Naive B cell (primary cell): ENCODE results near the gene ADCY1. TPM values are rescaled to one million over a fixed set of nuclear protein-coding genes. Genes with fewer than 3 reads are reported as not detected.
A peak's percentile ranks its signal among the peaks of the same experiment; 100 is the strongest.
"Not testable (repeated sequence)": the region's sequence is repeated elsewhere in the genome, so short reads cannot be mapped to it uniquely, and the experiment has no call there.

Experiments used
- ATAC-seq, 2 donors: fragments of 150-1000 bp; cut with Tn5 transposase; 2 replicates each; pipeline ENCODE4 v1.10.0; 2021; ENCODE audit warnings: low read depth in 2 of 2, mild to moderate bottlenecking in 2 of 2, moderate library complexity in 2 of 2
- DNase-seq: peaks from one replicate; pipeline ENCODE4 v3.0.0; 2022
- H3K27ac Mint-ChIP-seq, 6 donors: one replicate each; pipeline ENCODE4 v1.8.0; 2020 to 2022; ENCODE audit warnings: mild to moderate bottlenecking in 6 of 6, mixed read lengths in 6 of 6, moderate library complexity in 5 of 6, inconsistent platforms in 2 of 6
- H3K27me3 Mint-ChIP-seq, 3 donors: one replicate each; pipeline ENCODE4 v1.8.0; 2021 to 2022; ENCODE audit warnings: mixed read lengths in 3 of 3, mild to moderate bottlenecking in 1 of 3
- H3K36me3 Mint-ChIP-seq, 2 donors: one replicate each; pipeline ENCODE4 v1.8.0; 2020 to 2022; ENCODE audit warnings: mixed read lengths in 2 of 2, inconsistent platforms in 1 of 2, mild to moderate bottlenecking in 1 of 2
- H3K4me1 Mint-ChIP-seq, 3 donors: one replicate each; pipeline ENCODE4 v1.8.0; 2020 to 2022; ENCODE audit warnings: mixed read lengths in 3 of 3, inconsistent platforms in 1 of 3, mild to moderate bottlenecking in 1 of 3, moderate library complexity in 1 of 3
- H3K4me3 Mint-ChIP-seq, 8 donors: one replicate each; pipeline ENCODE4 v1.8.0; 2020 to 2022; ENCODE audit warnings: mild to moderate bottlenecking in 8 of 8, mixed read lengths in 8 of 8, moderate library complexity in 8 of 8, inconsistent platforms in 2 of 8
- H3K9me3 Mint-ChIP-seq, 7 donors: one replicate each; pipeline ENCODE4 v1.8.0; 2020 to 2022; ENCODE audit warnings: mixed read lengths in 7 of 7, mild to moderate bottlenecking in 5 of 7, inconsistent platforms in 2 of 7, moderate library complexity in 1 of 7
- polyA plus RNA-seq, 6 donors: library from polyadenylated mRNA; unstranded; fragments of 300-500 nt; fragmentation: Illumina TruSeq; gene quantifications; one replicate each; pipeline ENCODE4 v1.2.3, GENCODE V29; 2021; ENCODE audit warnings: low read depth in 6 of 6

The ADCY1 gene
- polyA plus RNA-seq, 6 donors from 2014 or later = not detected

GRCh38 chr7:45725231-45725630 is 151.1 kb downstream of the ADCY1 start:
- H3K4me1 Mint-ChIP-seq, DNase-seq, H3K9me3 Mint-ChIP-seq, ATAC-seq, H3K4me3 Mint-ChIP-seq, H3K27me3 Mint-ChIP-seq: not testable (repeated sequence)
- Mint-ChIP-seq H3K36me3 (peaks cover 22 to 55% of the 10 kb centered on the region in 2 donors), H3K27ac (peak overlapping the region in 2 of 6 donors; percentile 19 to 70)

DNA sequence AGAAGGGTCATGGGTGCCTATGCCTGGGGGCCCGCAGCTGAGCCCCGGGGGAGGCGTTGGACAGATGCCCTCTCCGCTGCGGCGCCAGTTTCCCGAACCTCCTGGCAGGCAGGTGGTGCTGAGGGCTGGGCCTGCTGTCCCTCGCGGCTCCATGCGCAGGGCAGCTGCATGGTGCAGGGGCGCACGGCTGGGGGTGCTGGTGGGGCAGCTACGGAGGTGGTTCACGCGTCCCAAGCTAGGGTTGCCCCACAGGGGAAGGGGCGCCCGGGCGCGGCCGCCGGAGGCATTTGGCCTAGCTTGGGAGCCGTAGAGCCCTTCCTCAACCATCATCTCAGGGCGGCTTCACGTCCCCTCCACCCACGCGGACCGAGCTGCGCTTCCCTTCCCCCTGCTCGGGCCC is 152.7 kb downstream of the ADCY1 start:
- Mint-ChIP-seq H3K36me3 (peaks cover 22 to 55% of the 10 kb centered on the region in 2 donors), H3K27me3 (no peaks in the 10 kb centered on the region)
- DNase-seq = no peak

GRCh38 chr7:45731692-45732443 is 157.7 kb downstream of the ADCY1 start:
- not testable (repeated sequence) for DNase-seq, H3K4me3 Mint-ChIP-seq, H3K27ac Mint-ChIP-seq, H3K27me3 Mint-ChIP-seq, ATAC-seq, H3K4me1 Mint-ChIP-seq, H3K9me3 Mint-ChIP-seq
- peaks cover 11 to 12% of the 10 kb centered on the region in 2 donors for H3K36me3 Mint-ChIP-seq

More for the DNA sequence above, 152.7 kb downstream of the ADCY1 start:
- ATAC-seq = no peak
- Mint-ChIP-seq H3K27ac (no peak overlapping the region), H3K9me3 (peaks cover 0 to 10% (median 0%) of the 10 kb centered on the region in 7 donors), H3K4me3 (no peak overlapping the region), H3K4me1 (peaks cover 0 to 4% (median 0%) of the 10 kb centered on the region in 3 donors)

- not testable (repeated sequence) for H3K4me1 Mint-ChIP-seq, H3K27me3 Mint-ChIP-seq, DNase-seq, H3K9me3 Mint-ChIP-seq, ATAC-seq
- H3K27ac Mint-ChIP-seq = peak overlapping the region in 1 of 6 donors; percentile 36
- peak overlapping the region in 1 of 8 donors; percentile 52 for H3K4me3 Mint-ChIP-seq
- peaks cover 24 to 33% of the 10 kb centered on the region in 2 donors for H3K36me3 Mint-ChIP-seq
These were observed 164.8 kb downstream of the ADCY1 start for GRCh38 chr7:45738920-45739319.

DNA sequence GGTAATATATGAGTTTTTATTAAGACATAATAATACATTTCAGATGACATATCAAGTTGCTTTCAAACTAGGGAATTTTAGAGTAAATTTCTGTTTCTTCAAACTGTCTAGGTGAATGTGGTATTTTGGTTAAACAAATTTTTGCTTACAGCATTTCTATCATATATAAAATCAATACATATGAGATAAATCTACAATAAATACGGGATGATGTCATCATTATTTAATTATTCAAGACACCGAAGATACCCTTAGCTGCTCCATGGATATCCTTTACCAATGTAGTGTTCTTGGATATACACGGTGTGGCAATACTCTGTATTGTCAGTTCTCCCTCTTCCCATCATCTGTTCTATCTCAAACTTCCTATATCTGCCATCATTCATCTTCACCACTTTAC is 166.4 kb downstream of the ADCY1 start:
- H3K4me1 Mint-ChIP-seq, ATAC-seq, H3K4me3 Mint-ChIP-seq, H3K9me3 Mint-ChIP-seq, H3K27me3 Mint-ChIP-seq, DNase-seq: not testable (repeated sequence)
- Mint-ChIP-seq H3K36me3 (peaks cover 22 to 33% of the 10 kb centered on the region in 2 donors), H3K27ac (peak overlapping the region in 1 of 6 donors; percentile 29)

DNA sequence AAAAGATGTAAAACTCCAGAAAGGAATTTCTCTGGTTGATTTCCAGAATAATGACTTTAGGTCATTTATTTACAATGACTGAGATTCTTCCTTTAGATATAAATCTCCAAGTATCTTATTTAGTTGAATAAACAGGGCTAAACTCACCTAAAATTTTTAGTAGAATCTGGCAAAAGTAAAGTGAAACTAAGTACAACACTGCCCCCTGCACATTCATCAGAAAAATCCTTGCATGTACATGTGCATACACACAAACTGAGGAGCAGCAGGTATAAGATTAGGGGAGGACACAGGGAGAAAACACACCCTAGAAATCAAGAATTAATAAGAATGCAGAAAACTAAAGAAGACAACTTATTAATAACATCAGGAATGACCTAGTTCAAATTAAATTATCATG is 174.8 kb downstream of the ADCY1 start:
- not testable (repeated sequence) for ATAC-seq, H3K4me3 Mint-ChIP-seq, DNase-seq, H3K9me3 Mint-ChIP-seq, H3K27me3 Mint-ChIP-seq, H3K4me1 Mint-ChIP-seq, H3K27ac Mint-ChIP-seq
- peaks cover 0 to 19% of the 10 kb centered on the region in 2 donors for H3K36me3 Mint-ChIP-seq

DNA sequence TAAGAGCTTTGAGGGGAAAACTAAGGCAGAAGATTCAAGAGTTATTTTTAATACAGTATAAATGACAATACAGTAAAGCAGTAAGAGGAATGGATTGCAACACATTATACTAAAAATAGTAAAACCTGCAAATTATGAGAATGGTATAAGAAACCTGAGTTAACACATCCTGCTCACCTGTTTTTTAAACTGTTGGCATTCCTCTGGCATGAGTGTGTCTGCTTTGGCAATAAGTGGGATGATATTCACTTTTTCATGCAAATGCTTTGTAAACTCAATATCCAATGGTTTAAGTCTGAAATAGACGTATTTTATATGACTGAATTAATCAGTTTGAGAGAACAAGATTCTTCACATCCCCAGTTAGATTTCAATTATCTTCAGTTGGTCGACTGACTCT is 177.2 kb downstream of the ADCY1 start:
- not testable (repeated sequence) for H3K9me3 Mint-ChIP-seq, H3K4me3 Mint-ChIP-seq, H3K27ac Mint-ChIP-seq, H3K27me3 Mint-ChIP-seq, DNase-seq, ATAC-seq, H3K4me1 Mint-ChIP-seq
- H3K36me3 Mint-ChIP-seq = peaks cover 0 to 19% of the 10 kb centered on the region in 2 donors

DNA sequence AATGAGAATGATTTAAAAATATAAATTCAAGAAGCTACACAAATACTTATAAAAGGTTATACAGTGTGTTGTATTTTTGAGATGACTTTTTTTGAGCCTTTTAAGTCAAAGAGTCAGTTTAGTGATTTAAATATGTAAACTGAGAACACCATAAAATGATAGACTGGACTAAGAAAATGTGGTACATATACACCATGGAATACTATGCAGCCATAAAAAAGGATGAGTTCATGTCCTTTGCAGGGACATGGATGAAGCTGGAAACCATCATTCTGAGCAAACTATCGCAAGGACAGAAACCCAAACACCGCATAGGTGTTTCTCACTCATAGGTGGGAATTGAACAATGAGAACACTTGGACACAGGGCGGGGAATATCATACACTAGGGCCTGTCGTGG is 182.2 kb downstream of the ADCY1 start:
- not testable (repeated sequence) for H3K4me3 Mint-ChIP-seq, DNase-seq, H3K4me1 Mint-ChIP-seq, H3K9me3 Mint-ChIP-seq, ATAC-seq, H3K27me3 Mint-ChIP-seq
- H3K27ac Mint-ChIP-seq = peak overlapping the region in 2 of 6 donors; percentile 91 to 98
- peaks cover 6 to 12% of the 10 kb centered on the region in 2 donors for H3K36me3 Mint-ChIP-seq

GRCh38 chr7:45756757-45757156 is 182.6 kb downstream of the ADCY1 start:
- not testable (repeated sequence) for H3K27me3 Mint-ChIP-seq, H3K4me1 Mint-ChIP-seq, H3K36me3 Mint-ChIP-seq, H3K9me3 Mint-ChIP-seq
- Mint-ChIP-seq H3K27ac (peak overlapping the region; percentile 65 to 98 (median 90)), H3K4me3 (peak overlapping the region in 3 of 8 donors; percentile 3 to 36 (median 13))
- ATAC-seq = peak in 1 of 2 donors; percentile 27
- DNase-seq = peak; percentile 24

GRCh38 chr7:45759464-45759863 is 185.3 kb downstream of the ADCY1 start:
- not testable (repeated sequence) for H3K27ac Mint-ChIP-seq

GRCh38 chr7:45761545-45762205 is 187.5 kb downstream of the ADCY1 start:
- not testable (repeated sequence) for ATAC-seq, H3K27me3 Mint-ChIP-seq, H3K36me3 Mint-ChIP-seq, DNase-seq, H3K9me3 Mint-ChIP-seq
- peak overlapping the region in 3 of 6 donors; percentile 12 to 93 (median 87) for H3K27ac Mint-ChIP-seq
- peak overlapping the region in 5 of 8 donors; percentile 26 to 74 (median 53) for H3K4me3 Mint-ChIP-seq
- H3K4me1 Mint-ChIP-seq = peaks cover 18 to 19% (median 18%) of the 10 kb centered on the region in 3 donors

More at GRCh38 chr7:45759464-45759863, 185.3 kb downstream of the ADCY1 start:
- H3K4me3 Mint-ChIP-seq, DNase-seq, H3K36me3 Mint-ChIP-seq, ATAC-seq, H3K9me3 Mint-ChIP-seq, H3K27me3 Mint-ChIP-seq: not testable (repeated sequence)
- peaks cover 18 to 21% (median 19%) of the 10 kb centered on the region in 3 donors for H3K4me1 Mint-ChIP-seq

DNA sequence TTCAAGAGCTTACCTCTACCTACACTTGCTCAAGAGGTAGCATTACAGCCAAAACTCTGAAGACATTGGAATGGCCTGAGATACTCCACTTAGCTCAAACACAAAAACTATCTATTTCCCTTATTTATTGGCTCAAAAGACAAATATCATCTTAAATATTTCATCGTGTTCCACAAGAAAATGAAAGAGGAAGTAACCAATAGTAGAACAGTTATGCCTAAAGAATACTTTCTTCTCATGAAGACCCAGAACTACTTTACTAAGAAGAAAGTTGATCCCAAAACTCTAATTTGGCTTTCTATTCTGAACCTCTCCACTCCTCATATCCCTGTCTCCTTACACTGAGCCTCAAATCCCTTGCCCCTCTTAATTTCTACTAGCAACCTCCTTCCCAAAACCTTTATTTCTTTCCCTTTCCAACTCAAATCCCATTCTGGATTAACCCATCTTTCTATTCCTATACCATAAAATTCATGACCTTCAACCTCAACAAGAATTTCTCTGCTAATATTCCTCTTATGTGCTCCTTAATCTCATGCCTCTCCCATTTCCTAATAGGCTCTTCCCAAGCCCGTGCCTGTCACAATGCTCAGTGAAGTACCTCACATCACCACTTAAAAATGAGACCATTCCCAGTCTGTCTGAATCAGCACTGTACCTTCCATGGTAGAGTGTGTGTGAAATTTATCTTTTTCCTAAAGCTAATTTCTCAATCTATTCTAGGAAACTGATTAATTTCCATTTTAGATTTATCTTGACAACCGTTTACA is 188.2 kb downstream of the ADCY1 start:
- ATAC-seq = peak; percentile 52 to 56
- H3K9me3 Mint-ChIP-seq, H3K36me3 Mint-ChIP-seq, H3K27me3 Mint-ChIP-seq, DNase-seq: not testable (repeated sequence)
- Mint-ChIP-seq H3K27ac (peak overlapping the region; percentile 52 to 93 (median 88)), H3K4me3 (peak overlapping the region; percentile 26 to 74 (median 45)), H3K4me1 (peaks cover 11 to 18% (median 12%) of the 10 kb centered on the region in 3 donors)
